ENCODE measurements around the gene PTGFRN.

The PTGFRN gene

GRCh38 chr1:116994411-116994810, 84.7 kb downstream of the PTGFRN start:
- H3K9me3 ChIP-seq (ENCODE audit: insufficient read depth, low read length), result 0 out of 2 replicates have a peak, but pooled peaks cover 8% of the 10 kb centered on the region
- no peaks in the 10 kb centered on the region for H3K27me3 ChIP-seq (ENCODE audit: insufficient read depth, insufficient read length)
- no peak overlapping the region for H3K4me3 ChIP-seq (ENCODE audit: insufficient read length, low read depth)
- H3K9ac ChIP-seq (ENCODE audit: insufficient read length, low read depth), result no peak overlapping the region
- H3K36me3 ChIP-seq (ENCODE audit: insufficient read depth, insufficient read length, low read length), result peaks cover 21% of the 10 kb centered on the region
- TF ChIP-seq ZNF274 (IDR thresholded peaks at IDR 0.05; ENCODE audit: low read depth, low read length) (no peak), YY1 (IDR thresholded peaks at IDR 0.05; ENCODE audit: insufficient read depth, insufficient read length) (no peak)
- H3K4me1 ChIP-seq (ENCODE audit: insufficient read depth, insufficient read length), result no peaks in the 10 kb centered on the region
- DNase-seq (ENCODE audit: low read depth, low spot score), result no peak

DNA sequence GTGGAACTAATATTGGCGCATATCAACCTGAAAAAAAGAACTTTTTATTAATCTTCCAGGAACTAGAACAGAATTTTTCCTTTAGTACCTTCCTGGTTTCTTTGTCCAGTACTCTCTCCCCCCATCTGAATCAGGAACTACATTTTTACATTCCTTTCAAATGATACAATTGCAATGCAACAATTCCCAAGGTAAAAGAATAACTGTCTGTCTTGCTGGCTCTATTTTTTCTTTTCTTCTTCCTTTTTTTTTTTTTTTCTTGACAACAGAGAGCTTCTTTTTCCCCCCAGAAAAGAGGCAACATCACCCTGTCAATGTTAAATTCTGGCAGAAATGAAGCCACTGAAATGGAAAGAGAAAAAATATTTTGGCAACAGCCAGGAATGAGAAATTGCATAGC, 87.3 kb downstream of the PTGFRN start:
- no peaks in the 10 kb centered on the region for H3K4me1 ChIP-seq (ENCODE audit: insufficient read depth, insufficient read length)
- H3K4me3 ChIP-seq (ENCODE audit: insufficient read length, low read depth), result no peak overlapping the region
- H3K9me3 ChIP-seq (ENCODE audit: insufficient read depth, low read length), result 0 out of 2 replicates have a peak, but pooled peaks cover 6% of the 10 kb centered on the region
- no peak for DNase-seq (ENCODE audit: low read depth, low spot score)
- H3K9ac ChIP-seq (ENCODE audit: insufficient read length, low read depth), result no peak overlapping the region
- no peaks in the 10 kb centered on the region for H3K27me3 ChIP-seq (ENCODE audit: insufficient read depth, insufficient read length)
- TF ChIP-seq ZNF274 (IDR thresholded peaks at IDR 0.05; ENCODE audit: low read depth, low read length), result no peak
- TF ChIP-seq YY1 (IDR thresholded peaks at IDR 0.05; ENCODE audit: insufficient read depth, insufficient read length), result no peak
- TF ChIP-seq SUZ12 (IDR thresholded peaks at IDR 0.05; ENCODE audit: extremely low read depth, insufficient read depth, insufficient read length), result no peak
- H3K36me3 ChIP-seq (ENCODE audit: insufficient read depth, insufficient read length, low read length), result no peaks in the 10 kb centered on the region

GRCh38 chr1:116997636-116998035, 87.9 kb downstream of the PTGFRN start:
- Histone ChIP-seq H3K27me3 (ENCODE audit: insufficient read depth, insufficient read length) (no peaks in the 10 kb centered on the region), H3K36me3 (ENCODE audit: insufficient read depth, insufficient read length, low read length) (no peaks in the 10 kb centered on the region), H3K9ac (ENCODE audit: insufficient read length, low read depth) (no peak overlapping the region), H3K4me3 (ENCODE audit: insufficient read length, low read depth) (no peak overlapping the region), H3K9me3 (ENCODE audit: insufficient read depth, low read length) (0 out of 2 replicates have a peak, but pooled peaks cover under 1% of the 10 kb centered on the region), H3K4me1 (ENCODE audit: insufficient read depth, insufficient read length) (no peaks in the 10 kb centered on the region)
- TF ChIP-seq SUZ12 (IDR thresholded peaks at IDR 0.05; ENCODE audit: extremely low read depth, insufficient read depth, insufficient read length) (no peak), ZNF274 (IDR thresholded peaks at IDR 0.05; ENCODE audit: low read depth, low read length) (no peak), YY1 (IDR thresholded peaks at IDR 0.05; ENCODE audit: insufficient read depth, insufficient read length) (no peak)
- no peak for DNase-seq (ENCODE audit: low read depth, low spot score)

DNA sequence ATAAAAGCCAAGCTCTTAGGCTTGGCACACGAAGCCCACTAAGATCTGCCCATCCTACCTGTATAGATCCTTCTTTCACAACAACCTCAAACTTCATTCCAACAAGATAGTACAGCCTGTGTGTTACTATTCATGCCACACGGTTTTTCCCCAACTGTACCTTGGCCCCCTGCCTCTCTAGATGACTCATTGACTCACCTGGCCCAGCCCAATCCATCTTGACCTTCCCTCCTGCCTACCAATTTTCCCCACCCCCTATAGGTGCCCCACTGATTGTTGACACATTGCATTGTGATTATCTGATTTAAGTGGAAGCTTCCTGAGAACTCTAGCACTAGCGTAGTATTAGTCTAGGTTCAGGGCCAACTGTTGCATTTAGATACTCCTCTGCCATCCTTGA, 89.9 kb downstream of the PTGFRN start:
- DNase-seq (ENCODE audit: low read depth, low spot score), result no peak
- Histone ChIP-seq H3K4me3 (ENCODE audit: insufficient read length, low read depth) (no peak overlapping the region), H3K36me3 (ENCODE audit: insufficient read depth, insufficient read length, low read length) (no peaks in the 10 kb centered on the region), H3K9me3 (ENCODE audit: insufficient read depth, low read length) (no peaks in the 10 kb centered on the region), H3K9ac (ENCODE audit: insufficient read length, low read depth) (no peak overlapping the region), H3K4me1 (ENCODE audit: insufficient read depth, insufficient read length) (no peaks in the 10 kb centered on the region), H3K27me3 (ENCODE audit: insufficient read depth, insufficient read length) (no peaks in the 10 kb centered on the region)
- TF ChIP-seq ZNF274 (IDR thresholded peaks at IDR 0.05; ENCODE audit: low read depth, low read length), result no peak
- no peak for TF ChIP-seq SUZ12 (IDR thresholded peaks at IDR 0.05; ENCODE audit: extremely low read depth, insufficient read depth, insufficient read length)
- TF ChIP-seq YY1 (IDR thresholded peaks at IDR 0.05; ENCODE audit: insufficient read depth, insufficient read length), result no peak

DNA sequence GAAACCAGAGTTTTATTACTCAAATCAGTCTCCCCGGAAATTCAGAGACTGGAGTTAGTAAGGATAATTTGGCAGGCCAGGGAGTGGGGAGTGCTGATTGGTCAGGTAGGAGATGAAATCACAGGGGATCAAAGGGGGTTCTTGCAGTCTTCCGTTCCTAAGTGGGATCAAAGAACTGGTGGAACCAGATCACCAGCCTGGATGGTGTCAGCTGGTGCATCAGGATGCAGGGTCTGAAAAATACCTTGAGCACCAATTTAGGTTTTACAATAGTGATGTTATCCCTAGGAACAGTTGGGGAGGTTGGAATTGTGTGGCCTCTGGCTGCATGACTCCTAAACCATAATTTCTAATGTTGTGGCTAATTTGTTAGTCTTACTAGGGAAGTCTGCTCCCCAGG, 90.4 kb downstream of the PTGFRN start:
- H3K9me3 ChIP-seq (ENCODE audit: insufficient read depth, low read length), result no peaks in the 10 kb centered on the region
- DNase-seq (ENCODE audit: low read depth, low spot score), result no peak
- no peaks in the 10 kb centered on the region for H3K4me1 ChIP-seq (ENCODE audit: insufficient read depth, insufficient read length)
- no peak for TF ChIP-seq ZNF274 (IDR thresholded peaks at IDR 0.05; ENCODE audit: low read depth, low read length)
- no peak for TF ChIP-seq YY1 (IDR thresholded peaks at IDR 0.05; ENCODE audit: insufficient read depth, insufficient read length)
- TF ChIP-seq SUZ12 (IDR thresholded peaks at IDR 0.05; ENCODE audit: extremely low read depth, insufficient read depth, insufficient read length), result no peak
- H3K9ac ChIP-seq (ENCODE audit: insufficient read length, low read depth), result no peak overlapping the region
- H3K4me3 ChIP-seq (ENCODE audit: insufficient read length, low read depth), result no peak overlapping the region
- H3K36me3 ChIP-seq (ENCODE audit: insufficient read depth, insufficient read length, low read length), result no peaks in the 10 kb centered on the region
- no peaks in the 10 kb centered on the region for H3K27me3 ChIP-seq (ENCODE audit: insufficient read depth, insufficient read length)

GRCh38 chr1:117001254-117001927, 91.7 kb downstream of the PTGFRN start, which contains the start of gene CD101:
Gene CD101, plus strand, starts transcription at chr1:117001760. Its CDS starts 58 bp downstream, at chr1:117001818.
- no peak within 1 kb of the TSS for H3K9ac ChIP-seq (ENCODE audit: insufficient read length, low read depth)
- H3K27me3 ChIP-seq (ENCODE audit: insufficient read depth, insufficient read length), result no peaks in the 10 kb centered on the region
- TF ChIP-seq ZNF274 (IDR thresholded peaks at IDR 0.05; ENCODE audit: low read depth, low read length) (no peak), SUZ12 (IDR thresholded peaks at IDR 0.05; ENCODE audit: extremely low read depth, insufficient read depth, insufficient read length) (no peak), YY1 (IDR thresholded peaks at IDR 0.05; ENCODE audit: insufficient read depth, insufficient read length) (no peak)
- no peak for DNase-seq (ENCODE audit: low read depth, low spot score)
- no peaks in the 10 kb centered on the region for H3K36me3 ChIP-seq (ENCODE audit: insufficient read depth, insufficient read length, low read length)
- no peaks in the 10 kb centered on the region for H3K9me3 ChIP-seq (ENCODE audit: insufficient read depth, low read length)
- H3K4me1 ChIP-seq (ENCODE audit: insufficient read depth, insufficient read length), result no peaks in the 10 kb centered on the region
- no peak within 1 kb of the TSS for H3K4me3 ChIP-seq (ENCODE audit: insufficient read length, low read depth)

- no peak for TF ChIP-seq YY1 (IDR thresholded peaks at IDR 0.05; ENCODE audit: insufficient read depth, insufficient read length)
- no peak for TF ChIP-seq SUZ12 (IDR thresholded peaks at IDR 0.05; ENCODE audit: extremely low read depth, insufficient read depth, insufficient read length)
- no peak for TF ChIP-seq ZNF274 (IDR thresholded peaks at IDR 0.05; ENCODE audit: low read depth, low read length)
- Histone ChIP-seq H3K36me3 (ENCODE audit: insufficient read depth, insufficient read length, low read length) (no peaks in the 10 kb centered on the region), H3K9ac (ENCODE audit: insufficient read length, low read depth) (no peak overlapping the region), H3K27me3 (ENCODE audit: insufficient read depth, insufficient read length) (no peaks in the 10 kb centered on the region), H3K4me1 (ENCODE audit: insufficient read depth, insufficient read length) (no peaks in the 10 kb centered on the region), H3K4me3 (ENCODE audit: insufficient read length, low read depth) (no peak overlapping the region), H3K9me3 (ENCODE audit: insufficient read depth, low read length) (no peaks in the 10 kb centered on the region)
- DNase-seq (ENCODE audit: low read depth, low spot score), result no peak
Measured at GRCh38 chr1:117003223-117003875, 93.6 kb downstream of the PTGFRN start.
